ENCODE results near the gene LZTR1. TPM values are rescaled to one million over a fixed set of nuclear protein-coding genes. Genes with fewer than 3 reads are reported as not detected.

The LZTR1 gene
- polyA plus RNA-seq, 1 donor = 42.8 TPM

DNA sequence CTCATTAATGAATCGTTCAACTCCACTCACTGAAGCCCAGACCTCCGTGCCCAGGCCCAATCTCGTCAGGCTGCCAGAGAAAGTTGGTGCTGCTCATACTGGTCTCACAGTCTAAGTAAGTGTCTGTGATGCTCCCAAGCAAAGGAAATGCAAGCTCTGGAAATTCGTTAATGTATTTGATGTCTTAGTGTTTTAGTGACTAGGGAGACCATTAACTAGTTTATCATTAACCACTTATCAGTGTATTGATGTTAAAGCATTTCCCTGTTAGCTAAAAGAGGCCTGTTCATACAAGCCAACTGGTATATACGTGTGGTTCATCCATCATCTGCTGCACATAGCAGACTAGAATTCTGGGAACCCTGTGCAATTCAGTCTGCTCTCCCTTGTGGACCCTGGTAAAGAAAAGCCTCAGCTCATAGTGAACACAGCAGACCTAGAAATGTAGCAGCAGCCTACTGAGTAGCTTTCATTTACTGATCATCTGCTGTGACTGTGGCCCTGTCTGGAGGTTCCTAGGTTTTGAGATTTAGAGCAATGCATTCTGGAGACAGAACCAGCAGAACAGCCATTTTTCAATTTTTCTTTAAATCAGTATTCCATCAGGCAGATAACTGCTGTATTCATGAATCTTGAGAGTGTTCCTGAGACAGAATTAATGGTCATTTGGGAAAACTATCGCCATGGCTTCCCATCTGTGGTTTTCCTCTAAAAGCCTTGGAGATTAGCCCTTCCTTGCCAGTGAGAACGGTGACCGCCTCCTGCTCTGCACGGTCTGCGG lies 30.8 kb upstream of the LZTR1 start:
- DNase-seq = no peak

DNA sequence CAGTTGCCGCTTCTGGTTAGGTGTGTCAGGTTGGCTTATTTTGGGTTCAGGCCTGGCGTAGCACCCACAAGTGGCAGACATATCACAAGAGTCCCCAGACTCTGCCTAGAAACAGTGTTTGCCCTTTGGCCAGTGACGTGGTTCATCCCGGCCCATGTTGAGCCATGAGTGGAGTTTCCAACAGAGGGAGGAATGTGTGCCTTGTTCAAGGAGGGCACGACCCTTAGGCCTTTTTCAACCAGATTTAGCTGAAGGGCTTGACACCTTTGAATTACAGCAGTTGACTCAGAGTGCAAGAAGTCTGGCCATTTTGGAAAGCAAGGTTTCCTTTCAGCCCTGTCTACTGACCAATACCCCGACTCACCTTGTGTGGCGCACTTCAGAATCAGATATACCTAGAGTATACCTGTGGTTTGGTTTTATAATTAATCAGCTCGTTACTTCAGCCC lies 30.1 kb upstream of the LZTR1 start:
- no peak for DNase-seq

DNA sequence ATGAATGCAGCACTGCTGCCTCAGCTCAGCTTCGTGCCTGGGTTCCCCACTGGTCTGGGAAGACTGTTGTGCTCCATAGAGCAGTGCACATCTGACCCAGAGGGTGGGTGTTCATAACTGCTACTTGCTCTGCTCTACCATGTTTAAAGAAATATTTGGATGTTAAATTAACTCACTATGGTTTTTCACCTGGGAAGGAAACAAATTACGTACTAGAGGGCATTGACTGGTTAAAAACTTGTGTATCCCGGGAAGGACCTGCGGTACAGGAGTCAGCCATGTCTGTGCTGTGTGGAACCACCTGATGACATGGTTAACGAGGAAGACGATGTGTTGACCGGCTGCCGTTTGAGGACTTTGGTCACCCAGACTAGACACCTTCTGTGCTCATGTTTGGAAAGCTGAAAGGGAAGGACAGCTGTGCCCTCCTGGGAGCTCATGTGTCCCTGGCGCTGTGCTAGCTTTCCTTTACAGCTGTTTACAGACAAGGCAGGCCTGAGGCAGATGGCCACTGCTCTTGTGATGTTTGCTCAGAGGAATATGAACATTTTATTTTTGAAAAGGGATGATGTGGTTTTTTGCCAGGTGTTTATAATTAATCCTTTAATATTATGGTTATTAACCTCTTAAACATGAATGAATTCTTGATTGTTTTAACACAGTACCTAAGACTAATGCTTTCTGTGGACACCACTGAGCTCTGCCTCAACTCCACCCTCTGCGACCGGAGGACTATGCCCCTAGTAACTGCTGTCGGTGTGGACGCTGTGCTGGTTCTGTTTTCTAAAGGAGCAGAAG lies 29.4 kb upstream of the LZTR1 start:
- no peak for DNase-seq

DNA sequence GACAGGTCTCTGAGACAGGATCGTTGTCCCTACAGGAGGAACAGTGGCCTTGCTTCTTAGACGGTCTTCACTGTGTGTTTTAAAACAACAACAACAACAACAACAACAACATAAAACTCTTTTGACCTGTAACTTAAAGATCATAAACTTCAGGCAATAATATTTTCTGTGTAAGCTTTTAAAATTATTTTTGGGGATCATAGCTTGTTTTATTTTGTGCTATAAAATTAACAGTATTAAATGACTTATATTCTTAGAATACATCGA lies 28.8 kb upstream of the LZTR1 start:
- DNase-seq = no peak

DNA sequence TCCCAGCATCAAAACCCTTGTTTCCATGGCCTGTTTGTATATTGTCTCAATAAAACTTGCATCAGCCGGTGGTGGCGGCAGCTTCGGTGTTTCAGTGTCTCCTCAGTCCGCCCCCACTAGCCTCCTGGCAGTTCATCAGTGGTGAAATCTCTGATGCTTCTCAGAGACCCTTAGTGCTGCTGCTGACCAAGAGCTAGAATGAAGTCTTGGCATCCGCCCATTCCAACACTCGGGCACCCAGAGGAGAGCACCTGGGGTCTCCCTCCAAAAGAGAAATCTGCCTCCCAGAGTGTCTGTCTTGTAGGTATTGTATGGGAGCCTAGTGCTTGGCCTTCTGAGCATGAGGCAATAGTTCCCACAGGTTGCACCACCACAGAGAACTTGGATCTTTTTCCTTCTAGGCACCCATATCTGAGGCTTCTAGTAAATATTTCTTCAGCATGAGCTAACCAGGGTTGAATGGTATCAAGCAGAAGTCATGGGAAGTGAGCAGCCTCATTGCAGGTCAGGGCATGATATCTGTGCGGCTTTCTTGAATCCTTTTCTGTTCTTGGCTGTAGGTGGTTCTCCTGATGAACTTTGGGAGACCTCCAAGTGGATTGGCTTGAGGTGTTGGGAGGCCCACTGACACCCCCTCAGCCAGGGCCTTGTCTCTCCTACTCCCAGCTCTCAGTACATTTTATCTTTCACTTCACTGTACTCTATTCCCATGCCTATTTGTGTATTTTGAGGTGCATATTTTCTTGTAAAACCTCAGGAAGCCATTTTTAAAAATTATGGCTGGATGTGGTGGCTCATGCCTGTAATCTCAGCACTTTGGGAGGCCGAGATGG lies 28.2 kb upstream of the LZTR1 start:
- no peak for DNase-seq

GRCh38 chr22:20955548-20955947 lies 26.5 kb upstream of the LZTR1 start:
- DNase-seq = no peak

DNA sequence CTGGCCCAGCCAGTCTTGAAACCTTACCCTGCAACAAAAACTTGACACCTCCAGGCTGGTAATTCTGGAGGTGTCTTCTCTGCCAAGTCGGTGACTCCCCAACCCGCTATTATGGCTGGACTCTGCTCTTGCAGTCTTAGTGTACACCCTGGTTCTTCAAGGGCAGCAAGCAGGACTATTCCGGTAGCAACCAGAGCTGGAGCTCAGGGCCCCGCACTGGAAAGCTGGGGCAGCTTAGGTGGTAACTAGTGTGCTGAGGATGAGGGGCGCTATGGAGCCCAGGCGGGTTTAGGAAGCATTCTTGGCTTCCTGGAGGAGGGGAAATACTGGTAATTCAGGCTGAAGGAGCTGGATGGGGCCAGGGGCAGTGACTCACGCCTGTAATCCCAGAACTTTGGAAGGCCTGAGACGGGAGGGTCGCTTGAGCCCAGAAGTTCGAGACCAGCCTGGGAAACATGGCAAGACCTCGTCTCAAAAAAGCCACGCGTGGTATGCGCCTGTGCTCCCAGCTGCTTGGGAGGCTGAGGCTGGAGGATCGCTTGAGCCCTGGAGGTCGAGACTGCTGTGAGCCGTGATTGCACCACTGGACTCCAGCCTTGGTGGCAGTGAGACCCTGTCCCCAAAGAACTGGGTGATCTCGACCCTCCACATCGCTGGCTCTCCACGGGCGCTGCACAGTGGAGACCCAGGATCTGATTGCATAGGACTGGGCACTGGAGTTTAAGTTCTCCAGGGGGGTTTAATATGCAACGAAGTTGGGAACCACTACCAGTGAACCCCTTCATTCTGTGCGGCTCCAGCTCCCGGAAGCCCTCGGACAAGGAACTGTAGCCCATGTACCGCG lies 25.6 kb upstream of the LZTR1 start:
- no peak for DNase-seq

DNA sequence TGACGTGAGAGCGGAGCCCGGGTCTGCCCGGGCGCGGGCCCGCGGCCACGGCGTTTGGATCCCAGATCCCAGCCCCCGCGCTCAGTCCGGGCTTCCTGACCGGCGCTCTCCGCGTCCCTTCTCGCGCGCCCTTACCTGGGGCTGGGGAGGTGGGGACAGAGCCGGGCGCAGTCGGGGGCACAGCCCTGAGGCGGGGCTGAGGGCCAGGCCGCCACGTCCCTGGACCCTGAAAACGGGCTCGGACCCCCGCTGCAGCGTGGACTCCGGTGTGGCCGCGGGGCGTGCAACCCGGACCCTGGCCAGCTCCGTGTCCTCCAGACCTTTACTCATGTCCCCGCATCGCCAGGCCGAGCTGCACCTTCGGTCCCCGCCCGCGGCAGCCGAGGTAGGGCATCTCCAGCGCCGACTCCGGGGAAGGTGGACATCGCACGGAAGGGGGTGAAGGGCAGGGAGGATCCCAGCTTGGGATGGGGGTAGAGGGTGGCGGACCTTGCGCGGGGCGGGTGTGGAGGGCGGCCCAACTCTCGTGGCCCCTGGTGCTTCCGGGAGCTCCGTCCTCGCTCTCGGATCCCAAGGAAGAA lies 24.9 kb upstream of the LZTR1 start:
- DNase-seq = no peak

DNA sequence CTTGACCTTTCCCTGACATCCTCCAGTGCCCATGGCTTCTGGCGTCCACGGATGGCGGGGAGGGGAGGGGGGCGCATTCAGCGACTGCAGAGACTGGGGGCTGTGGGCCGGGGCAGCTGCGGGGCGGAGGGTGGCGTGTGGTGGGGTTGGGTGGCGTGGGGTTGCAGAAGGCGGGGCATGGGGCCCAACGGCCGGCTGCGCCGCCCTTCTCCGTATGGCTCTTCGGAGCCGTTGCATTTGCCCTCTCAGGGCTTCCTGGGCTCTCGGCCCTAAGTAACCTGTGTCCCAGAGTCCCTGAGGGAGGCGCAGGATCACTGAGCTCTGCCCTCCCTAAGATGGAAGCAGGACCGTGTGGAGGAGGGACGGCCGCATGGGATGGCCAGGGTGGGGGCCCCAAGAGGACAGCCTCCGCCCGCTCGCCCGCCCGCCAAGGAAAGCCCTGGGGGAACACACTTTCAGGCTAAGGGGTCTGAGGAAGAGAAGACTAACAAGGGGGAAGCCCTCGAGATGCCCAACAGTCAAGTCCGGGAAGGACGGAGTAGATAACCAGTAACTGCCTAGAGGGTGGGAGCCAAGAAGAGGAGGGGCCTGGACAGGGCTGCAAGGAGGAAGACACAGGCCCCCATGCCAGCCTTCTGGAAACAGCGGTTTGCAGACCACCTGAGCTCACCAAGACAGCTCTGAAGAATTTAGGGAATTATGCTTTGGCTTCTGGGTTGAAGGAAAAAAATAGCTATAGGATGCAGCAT lies 24.2 kb upstream of the LZTR1 start:
- no peak for DNase-seq

- DNase-seq = no peak
Observed at GRCh38 chr22:20959578-20960461, 22.3 kb upstream of the LZTR1 start.

GRCh38 chr22:20960609-20961008 lies 21.5 kb upstream of the LZTR1 start:
- no peak for DNase-seq

GRCh38 chr22:20962491-20962945 lies 19.6 kb upstream of the LZTR1 start:
- DNase-seq = no peak

- no peak for DNase-seq
Observed at GRCh38 chr22:20963201-20964052, 18.7 kb upstream of the LZTR1 start.

- no peak for DNase-seq
Observed at GRCh38 chr22:20964090-20964798, 17.9 kb upstream of the LZTR1 start.

GRCh38 chr22:20964799-20965103 lies 17.3 kb upstream of the LZTR1 start:
- no peak for DNase-seq

- DNase-seq = no peak
Observed at GRCh38 chr22:20965104-20965887, 16.8 kb upstream of the LZTR1 start.

Data from hindlimb muscle (tissue), 1 donor.